ENCODE measurements around the gene CPNE5.
A peak's percentile ranks its signal among the peaks of the same experiment; 100 is the strongest.
"Not testable (repeated sequence)": the region's sequence is repeated elsewhere in the genome, so short reads cannot be mapped to it uniquely, and the experiment has no call there.

CPNE5 gene

DNA sequence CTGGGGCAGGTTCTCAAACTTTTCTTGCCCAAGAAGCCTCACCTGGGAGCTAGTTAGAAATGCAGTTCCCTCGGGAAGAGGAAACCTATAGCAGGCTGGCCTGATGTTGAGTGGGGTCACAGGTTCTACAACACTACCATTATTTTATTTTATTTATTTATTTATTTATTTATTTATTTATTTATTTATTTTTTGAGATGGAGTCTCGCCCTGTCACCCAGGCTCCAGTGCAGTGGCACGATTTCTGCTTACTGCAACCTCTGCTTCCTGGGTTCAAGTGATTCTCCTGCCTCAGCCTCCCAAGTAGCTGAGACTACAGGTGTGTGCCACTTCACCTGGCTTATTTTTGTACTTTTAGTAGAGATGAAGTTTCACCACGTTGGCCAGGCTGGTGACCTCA is 115.3 kb downstream of the CPNE5 start:
- not testable (repeated sequence) for DNase-seq (ENCODE audit: low spot score)

DNA sequence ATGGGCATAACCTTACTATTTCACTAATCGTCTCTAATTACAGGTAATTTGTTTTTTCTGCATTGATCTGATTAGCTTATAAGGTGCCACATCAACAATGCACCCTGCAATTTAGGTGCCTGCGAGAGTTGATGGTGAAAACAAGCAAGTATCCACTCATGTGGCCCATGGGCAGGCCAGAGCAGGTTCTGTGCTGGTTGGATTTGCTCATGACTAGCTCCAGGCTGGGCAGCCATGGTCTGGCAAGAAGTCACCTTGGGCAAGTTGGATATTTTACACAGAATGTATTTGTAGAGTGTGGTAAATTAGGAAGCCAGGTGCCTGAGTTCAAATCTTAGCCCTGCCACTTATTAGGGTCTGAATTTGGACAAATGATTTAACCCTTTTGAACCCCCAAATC is 116.4 kb downstream of the CPNE5 start:
- no peak for DNase-seq (ENCODE audit: low spot score)

DNA sequence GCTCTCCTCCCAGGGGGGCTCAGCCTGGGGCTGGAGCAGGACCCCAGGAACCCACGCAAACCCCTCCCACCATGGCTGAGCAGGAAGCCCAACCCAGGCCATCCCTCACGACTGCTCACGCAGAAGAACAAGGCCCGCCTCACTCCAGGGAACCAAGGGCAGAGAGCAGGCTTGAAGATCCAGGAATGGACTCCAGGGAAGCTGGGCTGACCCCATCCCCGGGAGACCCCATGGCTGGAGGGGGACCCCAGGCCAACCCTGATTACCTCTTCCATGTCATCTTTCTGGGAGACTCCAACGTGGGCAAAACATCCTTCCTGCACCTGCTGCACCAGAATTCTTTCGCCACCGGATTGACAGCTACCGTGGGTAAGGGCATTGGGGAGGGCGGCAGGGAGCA is 116.9 kb downstream of the CPNE5 start:
- no peak for DNase-seq (ENCODE audit: low spot score)

DNA sequence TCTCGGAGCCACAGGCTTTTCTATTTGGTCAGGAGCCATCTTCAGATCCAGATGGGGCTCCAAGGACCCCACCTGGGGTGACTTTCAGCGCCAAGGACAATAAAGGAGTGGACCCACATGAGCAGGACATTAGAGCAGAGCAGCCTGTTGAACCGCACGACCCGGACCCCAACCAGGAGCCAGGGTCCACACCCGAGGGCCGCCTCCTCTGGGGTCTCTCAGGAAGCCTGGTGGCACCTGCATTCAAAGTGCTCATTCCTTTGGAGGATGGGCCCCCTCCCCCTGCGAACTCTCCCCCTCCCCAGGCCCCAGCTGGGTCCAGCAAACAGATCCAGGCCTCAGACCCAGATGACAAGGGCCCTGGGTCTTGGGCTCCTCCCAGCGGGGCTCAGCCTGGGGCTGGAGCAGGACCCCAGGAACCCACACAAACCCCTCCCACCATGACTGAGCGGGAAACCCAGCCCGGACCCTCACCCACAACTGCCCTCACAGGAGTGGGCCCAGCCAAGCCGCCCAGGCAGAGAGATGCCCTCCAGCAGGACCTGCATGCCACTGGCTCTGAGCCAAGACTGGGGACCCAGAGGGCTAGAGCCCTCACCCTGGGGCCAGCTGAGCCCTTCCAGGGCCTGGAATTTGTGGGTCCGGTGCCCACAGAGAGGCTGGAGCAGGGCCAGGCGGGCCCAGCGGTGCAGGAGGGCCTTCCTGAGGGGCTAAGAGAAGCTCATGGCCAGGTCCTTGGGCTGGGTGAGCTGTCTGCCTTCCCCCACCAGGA is 117.7 kb downstream of the CPNE5 start:
- no peak for DNase-seq (ENCODE audit: low spot score)

DNA sequence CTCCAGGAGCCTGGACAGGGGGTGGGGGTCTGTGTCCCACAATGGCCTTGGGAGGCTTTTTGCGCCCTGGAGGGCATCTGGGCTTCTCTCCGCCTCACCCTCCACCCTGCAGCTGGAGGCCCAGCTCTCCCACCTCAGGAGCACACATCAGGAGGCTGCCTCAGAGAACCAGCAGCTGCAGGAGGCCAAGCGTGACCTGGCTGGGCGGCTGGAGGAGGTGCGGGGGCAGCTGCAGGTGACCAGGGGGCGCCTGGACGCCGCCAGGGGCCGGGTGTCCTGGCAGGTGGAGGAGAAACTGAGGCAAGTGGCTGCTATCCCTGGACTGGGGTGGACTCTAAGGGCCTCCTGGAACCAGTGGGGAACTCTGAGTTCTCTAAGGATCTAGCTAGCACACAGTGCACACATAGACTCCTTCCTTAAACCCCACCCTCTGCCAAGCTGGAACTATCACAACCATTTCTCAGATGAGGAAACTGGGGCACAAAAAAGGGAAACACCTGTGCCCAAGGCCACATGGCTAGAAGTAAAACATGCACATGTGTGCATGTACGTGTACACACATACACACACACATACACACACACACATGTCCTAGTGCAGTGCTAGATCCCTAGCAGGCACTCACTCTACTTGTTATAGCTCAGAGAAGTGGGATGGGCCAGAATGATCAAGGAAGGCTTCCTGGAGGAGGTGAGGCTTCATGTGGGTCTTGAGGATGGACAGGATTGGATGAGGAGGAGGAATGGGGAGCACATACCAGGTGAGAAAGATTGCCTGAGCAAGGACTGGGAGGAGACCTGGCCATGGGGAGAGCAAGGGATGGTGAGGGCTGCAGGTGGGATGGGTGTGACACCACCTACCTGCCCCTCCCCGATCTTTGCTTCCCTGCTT is 118.7 kb downstream of the CPNE5 start:
- no peak for DNase-seq (ENCODE audit: low spot score)

DNA sequence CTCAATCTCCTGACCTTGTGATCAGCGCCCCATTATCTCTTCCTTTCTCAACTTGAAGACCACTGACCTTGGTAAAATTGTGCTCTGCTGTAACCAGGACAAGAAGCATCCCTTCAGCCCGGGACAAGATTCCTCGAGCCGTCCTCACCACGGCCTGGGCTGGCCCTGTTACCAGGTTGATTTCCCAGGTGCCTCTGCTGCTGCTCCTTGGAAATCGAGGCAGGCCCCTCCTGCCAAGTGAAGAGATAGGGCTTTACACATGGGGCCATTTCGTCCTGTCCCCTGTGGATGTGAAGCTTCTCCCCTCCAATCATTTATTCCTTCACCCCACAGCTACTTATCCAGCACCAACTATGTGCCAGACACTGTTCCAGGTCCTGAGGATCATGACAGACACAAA is 120.1 kb downstream of the CPNE5 start:
- DNase-seq (ENCODE audit: low spot score), result no peak

DNA sequence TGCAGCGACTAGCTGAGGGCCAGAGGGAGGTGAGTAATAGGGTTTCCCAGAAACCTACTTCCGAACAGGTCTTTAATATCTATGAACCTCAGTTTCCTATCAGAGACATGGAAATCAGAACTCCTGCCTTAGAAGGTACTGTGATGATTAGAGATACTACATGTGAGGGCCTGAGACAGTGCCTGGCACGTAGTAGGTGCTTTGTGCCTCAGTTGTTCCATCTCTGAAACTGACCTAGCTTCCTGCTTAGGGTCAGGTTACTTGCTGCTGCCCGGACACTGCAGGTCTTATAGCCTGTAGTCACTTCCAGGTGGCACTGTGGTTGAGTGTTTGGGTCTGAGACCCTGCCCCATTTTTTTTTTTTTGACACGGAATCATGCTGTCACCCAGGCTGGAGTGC is 120.7 kb downstream of the CPNE5 start:
- no peak for DNase-seq (ENCODE audit: low spot score)

DNA sequence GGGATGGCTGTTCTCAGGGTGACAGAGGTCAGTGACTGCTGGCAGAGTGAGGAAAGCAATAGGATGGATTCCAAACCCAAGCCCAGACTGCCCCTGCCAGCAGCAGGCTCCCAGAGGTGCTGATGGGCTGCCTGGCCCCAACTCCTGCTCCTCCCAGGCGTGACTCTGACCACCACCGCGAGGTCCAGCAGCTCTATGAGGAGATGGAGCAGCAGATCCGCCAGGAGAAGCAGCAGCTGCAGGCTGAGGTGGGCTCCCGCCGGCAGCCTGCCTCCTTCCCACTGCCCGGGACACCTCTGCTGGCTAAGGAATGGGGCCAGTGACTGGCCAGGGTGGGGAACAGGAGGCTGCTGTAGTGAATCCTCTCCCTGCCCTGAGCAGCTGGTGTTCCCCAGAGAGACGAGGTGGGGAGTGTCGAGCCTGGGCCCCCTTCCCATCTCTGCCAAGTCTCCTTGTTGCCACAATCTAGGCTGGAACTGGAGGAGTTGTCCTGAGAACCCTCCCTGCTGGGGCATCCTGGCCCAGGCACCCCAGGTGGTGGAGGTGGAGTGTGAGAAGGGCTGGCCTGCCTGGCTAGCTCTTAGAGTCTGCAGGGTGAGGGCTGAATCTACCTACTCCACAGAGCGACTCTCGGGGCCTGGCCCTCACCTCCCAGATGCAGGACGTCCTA is 121.2 kb downstream of the CPNE5 start:
- DNase-seq (ENCODE audit: low spot score), result no peak

DNA sequence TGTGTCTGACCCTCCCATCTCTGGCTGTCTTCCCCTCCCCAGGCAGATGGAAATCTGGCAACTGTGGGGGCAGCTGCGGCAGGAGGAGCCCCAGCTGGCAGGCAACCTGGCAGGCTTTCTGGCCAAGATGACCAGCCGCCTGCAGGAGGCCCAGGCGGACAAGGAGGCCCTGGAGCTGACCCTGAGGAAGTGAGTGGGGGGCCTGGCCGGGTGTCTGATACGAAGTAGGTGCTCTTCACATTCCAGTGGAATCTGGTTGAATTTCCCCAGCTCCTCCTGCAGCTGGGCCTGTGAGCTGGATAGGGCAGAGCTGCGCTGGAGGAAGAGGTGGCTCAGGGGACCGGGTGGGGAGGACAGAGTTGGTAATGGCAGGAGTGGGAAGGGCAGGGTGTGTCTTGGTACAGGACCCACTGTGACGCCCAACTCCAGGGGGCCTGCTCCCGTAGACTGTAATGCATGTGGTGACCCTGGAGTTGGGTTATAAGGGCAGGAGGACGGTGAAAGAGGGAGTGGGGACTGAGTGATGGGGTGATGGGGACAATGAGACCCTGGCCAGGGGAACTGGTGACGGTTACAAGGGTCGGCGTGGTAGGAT is 121.9 kb downstream of the CPNE5 start:
- DNase-seq (ENCODE audit: low spot score), result no peak

DNA sequence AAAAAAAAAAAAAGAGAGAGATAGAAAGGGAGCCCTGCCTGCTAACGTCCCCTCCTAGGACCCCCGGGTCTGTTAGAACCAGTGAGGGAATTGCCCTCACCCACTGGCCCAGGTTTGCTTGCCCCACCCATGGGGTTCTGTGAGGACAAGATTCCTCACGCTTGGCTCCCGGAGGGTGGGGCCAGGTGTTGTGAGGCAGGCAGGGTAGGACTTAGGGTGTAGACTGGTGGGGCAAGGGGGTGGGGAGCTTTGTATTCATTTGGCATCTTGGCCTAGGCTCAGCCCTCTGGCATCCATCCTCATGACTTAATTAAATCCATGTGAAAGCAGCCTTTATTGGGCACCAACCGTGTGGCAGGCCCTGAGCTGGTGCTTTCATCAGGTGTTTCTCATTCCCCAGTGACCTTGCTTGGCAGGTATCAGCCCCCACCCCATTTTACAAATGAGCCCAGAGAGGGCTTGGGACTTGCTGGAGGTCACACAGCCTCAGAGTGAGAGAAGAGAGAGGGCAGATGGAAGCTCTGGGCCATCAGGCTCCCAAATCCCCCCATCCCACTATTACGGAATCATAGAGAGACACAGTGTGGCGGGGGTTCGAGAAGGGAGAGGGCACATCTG is 122.7 kb downstream of the CPNE5 start:
- no peak for DNase-seq (ENCODE audit: low spot score)

DNA sequence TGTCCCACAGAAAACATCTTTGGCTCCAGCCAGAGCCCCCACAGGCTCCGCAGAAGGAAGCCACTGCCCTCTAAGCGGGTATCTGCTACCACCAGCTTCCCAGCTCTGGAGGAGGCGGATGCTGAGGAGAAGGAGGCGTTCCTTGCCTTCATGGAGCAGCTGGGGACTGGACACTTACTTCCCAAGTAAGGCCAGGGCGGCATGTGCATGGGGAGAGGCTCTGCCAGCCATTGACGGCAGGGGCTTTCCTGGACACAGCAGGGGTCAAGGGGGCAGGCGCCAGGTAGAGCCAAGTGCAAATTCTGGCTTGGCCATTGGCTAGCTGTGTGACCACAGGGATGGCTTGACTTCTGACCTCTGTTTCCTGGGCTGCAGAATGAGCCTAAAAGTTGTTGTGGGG is 123.8 kb downstream of the CPNE5 start:
- no peak for DNase-seq (ENCODE audit: low spot score)

DNA sequence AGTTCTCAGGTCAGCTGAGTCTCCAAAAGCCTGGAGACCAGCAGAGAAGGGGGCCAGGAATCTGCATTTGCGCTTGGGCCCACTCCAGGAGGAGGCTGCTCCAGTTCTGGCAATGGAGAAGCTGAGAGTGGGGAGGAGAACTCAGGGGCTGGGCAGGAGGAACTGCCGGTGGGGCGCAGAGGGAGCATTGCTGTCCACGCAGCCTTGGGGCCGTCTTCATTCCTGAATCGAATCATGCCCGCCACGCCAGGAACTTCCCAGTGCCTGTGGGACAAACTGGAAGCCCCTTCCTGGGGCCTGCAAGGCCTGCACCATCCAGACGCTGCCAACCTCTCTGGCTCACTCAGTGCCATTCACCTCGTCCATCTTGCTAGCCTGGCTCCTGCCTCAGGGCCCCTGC is 124.7 kb downstream of the CPNE5 start:
- DNase-seq (ENCODE audit: low spot score), result no peak

DNA sequence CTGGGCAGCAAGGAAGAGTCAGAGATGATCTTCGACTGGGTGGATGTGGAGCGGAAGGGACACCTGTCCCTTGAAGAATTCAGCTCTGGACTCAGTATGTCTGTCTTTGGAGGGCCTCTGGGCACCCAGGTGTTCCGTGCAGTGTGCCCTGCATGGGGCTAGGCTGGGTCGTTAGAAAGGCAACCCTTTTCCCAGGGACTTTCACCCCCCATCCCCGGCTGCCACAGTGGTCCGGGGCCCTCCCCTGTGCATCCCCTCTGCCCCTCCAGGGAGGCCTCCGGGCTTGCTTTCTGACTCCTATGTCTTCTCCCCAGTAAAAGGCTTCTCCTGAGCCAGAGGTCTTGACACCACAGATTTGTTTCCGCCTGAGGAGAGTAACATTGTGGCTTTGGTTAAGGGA is 125.4 kb downstream of the CPNE5 start:
- no peak for DNase-seq (ENCODE audit: low spot score)

DNA sequence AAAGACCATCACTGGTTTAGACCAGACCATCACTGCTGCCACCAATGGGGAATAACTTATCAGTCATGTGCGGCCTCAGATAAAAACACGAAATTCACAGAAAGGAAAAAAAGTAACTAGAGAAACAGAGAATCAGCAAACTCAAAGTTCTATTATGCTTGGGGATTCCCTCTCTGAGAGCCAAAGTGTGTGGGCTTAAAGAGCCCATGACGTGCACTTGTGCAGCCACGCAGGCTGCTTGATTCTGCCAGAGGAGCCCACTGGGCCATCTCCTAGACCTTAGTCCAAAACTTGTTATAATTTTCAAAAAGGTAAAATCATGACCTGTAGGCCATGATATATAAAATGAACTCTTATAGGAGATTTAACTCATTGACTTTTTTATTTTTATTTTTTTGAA is 126.4 kb downstream of the CPNE5 start:
- DNase-seq (ENCODE audit: low spot score), result no peak

DNA sequence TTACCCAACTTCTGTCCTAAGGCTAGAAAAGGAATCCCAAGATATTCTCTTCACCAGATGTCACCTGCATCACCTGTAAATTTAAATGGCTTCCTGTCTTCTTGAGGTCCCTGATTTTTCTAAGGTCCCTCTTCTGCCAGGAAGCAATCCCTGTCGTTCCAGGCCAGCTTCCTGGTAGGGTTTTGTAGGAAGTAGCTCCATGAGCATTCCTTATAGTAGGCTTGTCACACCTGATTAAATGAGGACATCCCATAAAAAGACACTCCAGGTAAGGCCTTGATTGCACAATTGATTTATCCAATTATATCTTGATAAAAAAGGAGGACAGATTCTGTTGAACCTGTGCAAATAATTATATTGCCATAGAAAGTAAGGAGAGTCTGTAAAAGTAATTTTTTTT is 132.9 kb downstream of the CPNE5 start:
- DNase-seq (ENCODE audit: low spot score), result no peak

DNA sequence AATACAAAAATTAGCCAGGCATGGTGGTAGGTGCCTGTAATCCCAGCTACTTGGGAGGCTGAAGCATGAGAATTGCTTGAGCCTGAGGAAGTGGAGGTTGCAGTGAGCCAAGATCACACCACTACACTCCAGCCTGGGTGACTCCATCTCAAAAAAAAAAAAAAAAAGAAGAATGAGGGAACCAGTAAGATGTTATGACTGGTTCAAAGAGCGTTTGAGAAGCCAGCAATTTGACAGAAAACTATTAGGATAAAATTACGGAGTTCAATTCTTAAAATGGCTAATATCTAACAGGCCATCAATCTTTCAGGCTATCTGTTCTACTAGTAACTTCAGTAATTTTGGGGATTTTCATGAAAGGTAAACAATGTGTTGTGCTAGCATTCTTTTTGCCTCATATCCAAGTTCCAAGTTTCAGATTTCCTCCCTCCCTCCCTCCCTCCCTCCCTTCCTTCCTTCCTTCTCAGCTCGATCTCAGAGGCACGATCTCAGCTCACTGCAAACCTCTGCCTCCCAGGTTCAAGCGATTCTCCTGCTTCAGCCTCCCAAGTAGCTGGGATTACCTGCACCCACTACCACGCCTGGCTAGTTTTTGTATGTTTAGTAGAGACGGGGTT is 134.2 kb downstream of the CPNE5 start:
- not testable (repeated sequence) for DNase-seq (ENCODE audit: low spot score)

DNA sequence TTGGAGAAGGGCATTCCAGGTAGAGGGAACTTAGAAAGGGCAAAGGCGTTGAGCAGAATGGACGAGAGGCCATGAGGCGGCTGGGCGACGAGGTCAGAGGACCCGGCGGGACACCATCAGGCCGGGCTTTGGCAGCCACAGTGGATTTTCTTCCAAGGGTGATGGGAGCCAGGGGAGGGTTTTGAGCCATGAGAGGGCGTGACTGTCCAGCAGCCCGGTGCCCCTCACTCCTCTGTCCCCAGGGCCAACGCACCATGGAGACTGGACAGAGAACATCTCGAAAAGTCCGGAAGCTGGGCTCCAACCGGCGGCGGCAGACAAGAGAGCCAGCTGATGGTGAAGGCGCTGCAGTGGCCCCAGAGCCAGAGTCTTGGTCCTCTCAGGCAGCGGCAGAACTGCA is 135.3 kb downstream of the CPNE5 start:
- DNase-seq (ENCODE audit: low spot score), result no peak

DNA sequence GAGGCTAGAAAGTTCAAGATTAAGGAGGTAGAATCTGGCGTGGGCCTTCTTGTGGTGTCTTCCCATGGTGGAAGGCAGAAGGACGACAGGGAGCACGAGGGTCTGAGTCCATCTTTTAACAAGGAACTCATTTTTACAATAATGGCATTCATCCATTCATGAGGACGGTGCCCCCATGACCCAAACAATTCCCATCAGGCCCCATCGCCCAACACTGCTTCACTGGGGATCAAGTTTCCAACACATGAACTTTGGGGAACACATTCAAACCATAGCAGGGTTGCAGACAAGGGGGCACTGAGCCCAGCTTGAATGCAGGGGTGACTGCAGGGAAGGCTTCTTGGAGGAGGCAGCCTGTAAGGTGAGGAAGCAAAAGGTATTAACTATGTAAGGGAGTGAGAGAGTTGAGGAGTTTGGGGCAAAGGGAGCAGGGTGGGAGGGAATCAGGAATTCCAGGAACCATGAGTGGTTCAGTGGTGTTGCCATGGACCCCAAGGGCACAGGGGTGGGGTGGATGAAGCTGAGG is 136.1 kb downstream of the CPNE5 start:
- DNase-seq (ENCODE audit: low spot score), result no peak

DNA sequence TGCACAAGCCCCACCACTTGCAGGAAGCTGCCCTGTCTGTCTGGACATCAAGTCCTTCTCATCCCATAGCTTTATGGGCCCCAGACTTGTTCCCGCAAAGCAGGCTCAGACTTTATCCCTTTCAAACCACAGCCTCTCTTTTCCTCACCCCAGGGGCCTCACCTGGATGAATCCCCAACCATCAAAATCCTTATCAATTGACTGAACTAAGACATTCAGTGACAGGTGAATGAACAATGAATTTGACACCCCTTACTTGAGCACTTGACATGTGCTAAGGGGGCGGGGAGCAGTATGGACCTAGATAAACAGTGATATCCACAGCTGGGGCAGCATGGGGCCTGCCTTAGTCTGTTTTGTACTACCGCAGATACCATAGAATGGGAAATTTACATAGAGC is 136.6 kb downstream of the CPNE5 start:
- DNase-seq (ENCODE audit: low spot score), result no peak

DNA sequence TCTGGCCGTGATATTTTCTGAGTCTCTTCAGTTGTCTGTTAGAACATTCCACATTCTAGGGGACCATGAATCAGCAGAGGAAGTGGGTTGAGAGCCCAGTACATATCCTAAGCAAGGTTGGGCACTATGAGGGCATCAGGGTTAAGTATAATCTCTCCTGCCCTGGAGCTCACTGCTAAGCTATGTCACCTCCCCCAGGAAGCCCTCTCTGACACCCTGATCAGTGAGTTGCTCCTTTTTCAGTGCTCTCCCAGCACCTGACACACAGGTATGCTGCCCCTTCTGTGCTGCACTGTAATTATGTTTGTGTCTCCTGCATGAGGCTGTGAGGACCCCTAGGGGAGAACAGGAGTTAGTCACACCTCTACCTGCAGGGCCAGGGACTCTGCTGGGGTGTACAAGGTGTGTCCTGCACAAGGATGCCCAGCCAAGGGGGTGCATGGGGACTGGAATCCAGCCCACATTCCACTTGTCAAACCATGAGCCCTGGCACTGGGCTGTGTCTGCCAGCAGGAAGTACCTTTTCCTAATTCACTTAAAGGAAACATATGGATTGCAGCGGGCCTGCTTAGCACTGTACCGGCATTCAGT is 137.7 kb downstream of the CPNE5 start:
- peak; percentile 67 for DNase-seq (ENCODE audit: low spot score)

DNA sequence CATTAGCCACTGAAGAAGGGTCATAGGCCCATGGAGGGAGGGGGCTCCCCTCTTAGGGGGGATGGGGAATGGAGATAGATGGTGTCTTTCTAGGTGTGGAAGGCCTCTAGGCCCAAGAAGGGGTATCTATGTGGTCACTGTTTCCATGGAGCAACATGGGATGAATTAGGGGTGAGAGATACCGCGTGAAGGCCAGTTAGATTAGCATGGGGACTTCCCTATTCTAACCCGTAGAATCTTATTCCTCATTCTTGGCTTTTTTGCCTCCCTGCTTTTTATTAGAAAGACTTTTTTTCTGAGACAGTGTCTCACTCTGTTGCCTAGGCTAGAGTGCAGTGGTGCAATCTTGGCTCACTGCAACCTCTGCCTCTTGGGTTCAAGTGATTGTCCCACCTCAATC is 138.4 kb downstream of the CPNE5 start:
- no peak for DNase-seq (ENCODE audit: low spot score)
